HepG2 (cell line): ENCODE results near the gene PDHX.

Experiments
- AHDC1 ChIP-seq: sonication (generic); formaldehyde crosslinking; IDR thresholded peaks from 2 replicates; pipeline ENCODE4 v1.5.1; 2020; ENCODE audit warnings: mild to moderate bottlenecking, missing genetic modification reagents, borderline replicate concordance
- BRCA1 ChIP-seq: sonication (generic); formaldehyde crosslinking; IDR thresholded peaks from 2 replicates; pipeline ENCODE4 v1.4.0; 2020; ENCODE audit warnings: missing genetic modification reagents
- E2F5 ChIP-seq: sonication (generic); formaldehyde crosslinking; conservative IDR thresholded peaks from 2 replicates; pipeline ENCODE4 v1.4.0; 2020; ENCODE audit warnings: missing genetic modification reagents
- IRF1 ChIP-seq: sonication (generic); formaldehyde crosslinking; IDR thresholded peaks from 2 replicates; pipeline ENCODE4 v1.4.0; 2020; ENCODE audit warnings: low read depth, mild to moderate bottlenecking, missing genetic modification reagents
- POLR2AphosphoS2 ChIP-seq: IDR thresholded peaks from 2 replicates; pipeline ENCODE4 v1.6.1; 2011; ENCODE audit warnings: low read depth, low read length, improper control_type of control experiment
- SIN3A ChIP-seq: IDR thresholded peaks from 2 replicates; pipeline ENCODE4 v1.6.1; 2011; ENCODE audit warnings: low read depth, mild to moderate bottlenecking, control low read depth, low read length, borderline replicate concordance
- TFDP1 ChIP-seq: IDR thresholded peaks from 2 replicates; pipeline ENCODE4 v1.6.1; 2016; ENCODE audit warnings: missing compliant biosample characterization, missing genetic modification reagents, borderline replicate concordance
- ZBTB7A ChIP-seq: sonication (generic); formaldehyde crosslinking; IDR thresholded peaks from 2 replicates; pipeline ENCODE4 v1.8.0; 2022; ENCODE audit warnings: mild to moderate bottlenecking, missing genetic modification reagents
- ZNF850 ChIP-seq: sonication (generic); formaldehyde crosslinking; conservative IDR thresholded peaks from 2 replicates; pipeline ENCODE4 v1.9.0; 2021; ENCODE audit warnings: mild to moderate bottlenecking, missing genetic modification reagents

- TF ChIP-seq POLR2AphosphoS2: no peak
- TF ChIP-seq ZNF850 (CRISPR knock-in tag): no peak
- no peak for TF ChIP-seq IRF1 (CRISPR knock-in tag)
- no peak for TF ChIP-seq TFDP1
- TF ChIP-seq E2F5 (CRISPR knock-in tag): no peak
- TF ChIP-seq SIN3A: no peak
- no peak for TF ChIP-seq BRCA1 (CRISPR knock-in tag)
- TF ChIP-seq AHDC1 (CRISPR knock-in tag): no peak
- no peak for TF ChIP-seq ZBTB7A (CRISPR knock-in tag)
Measured at GRCh38 chr11:34928960-34929680, 12.7 kb downstream of the PDHX start.
